GM19455 (cell line): ENCODE data around the gene MAPK14.

ENCODE experiments used
- ATAC-seq: cut with Tn5 transposase; IDR thresholded peaks from one replicate; pipeline ENCODE4 v1.9.1; 2021; ENCODE audit not compliant: unreplicated experiment

The MAPK14 gene

DNA sequence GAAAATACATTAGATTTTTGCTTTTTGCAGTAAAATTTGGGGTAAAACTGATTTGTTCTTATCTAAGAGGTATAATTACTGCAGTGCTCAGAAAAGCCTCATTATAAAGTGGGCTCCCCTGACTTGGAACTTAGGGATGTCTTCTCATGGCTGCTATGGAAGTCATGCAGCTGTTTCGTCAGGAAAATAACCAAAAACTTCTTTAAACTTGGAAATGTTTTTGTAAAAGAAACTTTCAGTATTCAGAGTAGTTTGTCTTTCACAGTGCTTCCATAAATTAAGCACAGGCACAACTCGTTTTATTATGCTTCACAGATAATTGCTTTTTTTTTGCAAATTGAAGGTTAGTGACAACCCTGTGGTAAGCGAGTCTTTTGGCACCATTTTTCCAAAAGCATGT is 6.8 kb downstream of the MAPK14 start:
- no peak for ATAC-seq

DNA sequence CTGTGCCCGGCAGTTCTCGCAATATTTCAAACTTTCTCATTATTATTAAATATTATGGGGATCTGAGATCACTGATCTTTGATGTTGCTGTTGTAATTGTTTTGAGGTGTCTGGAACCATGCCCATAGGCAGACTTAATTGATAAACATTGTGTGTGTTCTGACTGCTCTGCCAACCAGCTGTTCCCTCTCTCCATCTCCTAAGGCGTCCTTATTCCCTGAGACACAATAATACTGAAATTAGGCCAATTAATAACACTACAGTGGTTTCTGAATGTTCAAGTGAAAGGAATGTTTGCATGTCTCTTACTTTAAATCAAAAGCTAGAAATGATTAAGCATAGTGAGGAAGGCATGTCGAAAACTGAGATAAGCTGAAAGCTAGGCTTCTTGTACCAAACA is 7.6 kb downstream of the MAPK14 start:
- no peak for ATAC-seq

DNA sequence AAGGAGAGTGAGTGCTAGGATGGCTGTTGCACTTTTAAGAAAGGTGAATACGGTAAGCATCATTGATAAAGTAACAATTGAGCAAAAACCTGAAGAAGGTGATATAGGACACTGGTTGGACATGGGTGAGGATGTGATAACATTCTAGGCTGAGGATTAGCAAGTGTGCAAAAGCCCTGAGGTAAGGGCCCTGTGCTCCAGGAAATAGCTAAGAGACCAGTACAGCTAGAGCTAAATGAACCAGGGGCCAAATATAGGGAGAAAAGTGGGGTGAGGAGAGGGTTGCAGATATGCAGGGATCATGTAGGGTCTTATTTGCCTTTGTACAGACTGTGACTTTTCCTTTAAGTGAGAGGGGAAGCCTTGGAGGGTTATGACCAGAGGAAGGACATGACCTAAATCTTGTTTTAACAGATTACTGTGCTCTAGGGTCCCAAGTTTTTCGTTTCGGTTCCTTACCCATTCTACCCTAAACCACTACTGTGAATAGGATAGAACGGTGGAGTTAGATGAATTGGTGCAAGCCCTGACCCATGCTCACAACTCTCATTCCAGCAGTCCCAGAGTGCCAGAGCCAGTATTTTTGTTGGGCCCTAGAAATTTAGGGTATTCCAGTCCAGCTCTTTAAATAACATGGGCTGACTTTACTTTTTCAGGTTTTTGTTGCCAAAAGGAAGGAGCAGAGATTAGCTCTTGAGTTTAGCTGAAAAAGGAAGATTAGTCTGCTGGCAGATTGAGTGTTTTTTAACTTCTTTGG is 10.7 kb downstream of the MAPK14 start:
- no peak for ATAC-seq

DNA sequence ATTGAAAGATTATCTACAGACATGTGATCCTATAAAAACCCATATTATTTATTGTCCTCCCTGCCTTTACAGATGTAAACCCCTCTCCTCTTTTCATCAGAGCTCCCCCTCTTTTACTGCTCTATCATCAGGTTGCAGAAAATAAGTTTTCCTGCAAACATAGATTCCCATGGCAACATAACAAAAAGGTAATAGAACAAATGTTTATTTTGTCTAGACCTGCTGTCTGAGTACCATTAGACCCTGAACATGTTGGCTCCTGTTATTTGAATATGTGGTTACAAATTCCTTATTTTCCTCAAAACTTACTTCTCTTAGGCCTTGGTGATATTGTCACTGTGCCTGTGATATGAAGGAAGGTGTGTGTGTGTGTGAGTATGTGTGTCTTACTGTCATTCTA is 11.5 kb downstream of the MAPK14 start:
- no peak for ATAC-seq

DNA sequence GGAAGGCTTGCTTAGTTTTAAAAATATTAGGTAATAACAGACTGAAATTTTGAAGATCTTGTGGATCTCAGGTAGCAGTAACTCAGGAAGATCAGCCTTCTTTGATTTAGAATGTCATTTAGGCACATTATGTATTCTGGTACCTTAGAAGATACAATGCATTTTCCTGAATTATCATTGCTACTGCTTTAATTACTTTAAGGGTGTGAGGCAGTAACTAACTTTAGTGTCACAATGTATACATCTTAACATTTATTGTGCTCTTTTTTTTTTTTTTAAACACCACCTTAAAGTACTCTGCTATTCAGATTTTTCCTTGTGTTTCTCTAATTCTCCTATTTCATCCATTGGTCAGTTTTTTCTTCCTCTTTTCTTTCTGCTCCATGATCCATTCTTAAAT is 13.3 kb downstream of the MAPK14 start:
- ATAC-seq, result no peak

DNA sequence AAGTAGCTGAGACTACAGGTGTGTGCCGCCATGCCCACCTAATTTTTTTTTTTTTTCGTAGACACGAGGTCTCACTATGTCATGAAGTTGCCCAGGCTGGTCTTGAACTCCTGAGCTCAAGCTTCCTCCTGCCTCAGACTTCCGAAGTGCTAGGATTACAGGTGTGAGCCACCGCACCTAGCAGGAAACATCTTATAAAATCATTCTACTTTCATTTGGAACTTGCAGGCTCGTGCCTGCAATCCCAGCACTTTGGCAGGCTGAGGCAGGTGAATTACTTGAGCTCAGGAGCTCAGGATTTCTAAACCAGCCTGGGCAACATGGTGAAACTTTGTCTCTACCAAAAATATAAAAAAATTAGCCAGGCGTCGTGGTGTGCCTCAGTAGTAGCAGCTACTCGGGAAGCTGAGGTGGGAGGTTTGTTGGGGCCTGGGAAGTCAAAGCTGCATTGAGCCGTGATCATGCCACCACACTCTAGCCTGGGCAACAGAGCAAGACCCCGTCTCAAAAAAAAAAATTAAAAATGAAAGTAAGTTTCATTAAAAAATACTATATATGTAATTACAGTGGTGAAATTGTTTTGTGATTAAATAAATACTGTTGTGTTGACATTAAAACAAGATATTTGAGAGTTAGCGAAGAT is 15.1 kb downstream of the MAPK14 start:
- ATAC-seq, result no peak

DNA sequence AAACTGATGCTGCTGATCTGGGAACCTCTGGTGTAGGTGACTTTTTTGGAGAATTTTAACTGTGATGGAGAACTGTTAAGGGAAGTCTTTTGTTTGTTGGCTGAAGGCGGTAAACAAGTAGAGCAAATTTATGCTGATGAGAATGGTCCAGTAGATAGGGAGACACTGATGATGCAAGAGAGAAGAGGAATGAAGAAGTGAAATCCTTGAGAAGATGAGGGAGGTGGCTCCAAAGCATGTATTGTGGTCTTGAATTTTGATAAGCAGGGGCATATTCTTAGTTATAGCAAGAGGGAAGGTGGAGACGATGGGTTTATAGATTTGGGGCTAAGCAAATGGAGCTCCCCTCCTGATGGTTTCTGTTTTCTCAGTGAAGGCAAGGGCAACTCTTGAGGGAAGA is 22.0 kb downstream of the MAPK14 start:
- no peak for ATAC-seq

DNA sequence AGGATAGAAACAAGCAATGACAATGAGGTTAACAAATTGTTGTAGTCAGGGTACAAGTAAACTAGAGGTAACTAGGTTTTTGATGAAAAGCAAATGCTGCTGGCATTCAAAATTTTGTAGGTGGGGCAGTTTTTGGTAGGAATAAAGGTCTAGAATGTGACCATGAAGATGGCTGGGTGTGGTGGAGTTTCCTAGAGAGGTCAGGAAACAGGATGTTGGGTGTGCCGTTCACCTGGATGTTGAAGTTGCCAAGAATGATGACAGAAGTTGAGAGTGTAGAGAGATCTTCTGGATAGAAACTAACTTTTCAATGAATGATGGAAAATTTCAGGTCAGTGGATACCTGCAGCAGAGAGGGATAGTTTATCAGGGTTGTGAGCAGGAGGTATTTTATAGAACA is 22.7 kb downstream of the MAPK14 start:
- no peak for ATAC-seq

DNA sequence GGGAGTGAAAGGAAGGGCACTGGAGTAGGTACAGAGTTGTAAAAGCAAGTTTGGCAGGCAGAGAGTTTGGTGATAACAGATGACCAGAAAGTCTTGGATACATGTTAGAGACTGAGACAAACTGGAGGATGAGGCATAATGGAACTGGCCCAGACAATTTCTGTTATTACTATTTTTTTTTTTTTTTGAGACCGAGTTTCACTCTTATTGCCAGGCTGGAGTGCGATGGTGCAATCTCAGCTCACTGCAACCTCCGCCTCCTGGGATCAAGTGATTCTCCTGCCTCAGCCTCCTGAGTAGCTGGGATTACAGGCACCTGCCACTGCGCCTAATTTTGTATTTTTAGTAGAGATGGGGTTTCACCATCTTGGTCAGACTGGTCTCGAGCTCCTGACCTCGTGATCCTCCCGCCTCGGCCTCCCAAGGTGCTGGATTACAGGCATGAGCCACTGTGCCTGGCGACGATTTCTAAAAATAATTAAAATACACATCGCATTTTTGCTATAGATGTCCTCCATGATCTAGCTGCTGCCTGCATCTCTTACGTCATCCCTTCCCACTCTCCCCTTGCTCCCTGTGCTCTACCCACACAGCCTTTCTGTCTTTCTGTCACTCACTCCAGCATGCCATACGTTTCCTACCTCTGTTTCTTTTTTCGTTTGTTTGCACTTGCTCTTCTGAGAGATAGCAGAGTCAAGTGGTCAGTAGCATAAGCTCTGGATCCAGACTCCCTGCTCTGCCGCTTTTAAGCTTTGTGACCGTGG is 23.5 kb downstream of the MAPK14 start:
- ATAC-seq, result no peak

DNA sequence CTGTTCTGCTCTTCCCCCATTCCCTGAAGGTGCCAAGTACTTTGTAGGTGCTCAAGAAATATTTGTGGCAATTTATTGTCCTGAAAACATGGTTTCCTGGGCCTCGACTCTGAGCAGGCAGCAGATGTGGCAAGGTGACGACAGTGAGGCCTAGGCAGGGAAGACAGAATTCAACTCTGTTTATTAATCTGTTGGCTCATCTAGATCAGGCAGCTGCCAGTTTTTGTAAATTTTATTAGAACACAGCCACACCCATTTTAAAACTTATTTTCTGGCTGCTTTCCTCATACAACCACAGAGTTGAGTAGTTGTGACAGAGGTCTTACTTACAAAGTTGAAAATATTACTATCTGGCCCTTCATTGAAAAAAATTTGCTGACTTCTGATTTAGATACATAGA is 24.5 kb downstream of the MAPK14 start:
- ATAC-seq, result no peak

DNA sequence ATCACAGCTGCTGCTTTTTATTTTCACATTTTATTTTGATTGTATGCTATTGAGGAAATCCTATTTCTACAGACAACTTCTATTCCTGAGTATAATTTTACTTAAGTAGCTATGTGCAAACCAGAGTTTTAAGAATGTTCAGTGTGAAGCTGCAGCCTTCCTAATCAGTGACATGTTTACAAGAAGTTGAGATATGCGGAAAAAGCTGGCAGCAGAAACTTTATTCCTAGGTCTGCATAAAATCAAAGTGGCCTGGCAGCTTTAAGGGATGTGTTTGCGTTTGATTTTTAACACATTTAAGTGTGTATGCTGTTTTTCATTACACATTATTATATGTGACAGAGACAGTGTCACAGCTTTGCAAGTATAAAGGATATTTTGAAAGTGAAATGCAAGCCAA is 26.3 kb downstream of the MAPK14 start:
- ATAC-seq, result no peak

DNA sequence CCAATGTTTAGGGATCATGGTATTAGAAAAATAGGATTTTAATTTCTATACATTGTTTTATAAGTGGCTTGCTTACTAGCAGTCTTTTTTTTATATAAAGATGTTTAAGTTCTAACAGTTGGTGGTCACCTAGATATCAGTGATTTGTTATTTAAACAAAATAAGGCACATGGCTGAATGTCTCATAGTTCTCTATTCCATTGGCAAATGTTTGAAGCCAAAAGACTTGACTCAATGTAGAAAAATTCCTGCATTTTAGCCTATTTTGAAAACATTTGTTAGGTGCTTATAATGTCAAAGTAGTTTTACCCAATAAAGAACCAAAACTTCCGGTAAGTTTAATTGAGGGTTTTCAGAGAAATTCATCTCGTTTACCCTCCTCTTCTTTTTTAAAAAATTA is 26.8 kb downstream of the MAPK14 start:
- ATAC-seq, result no peak

DNA sequence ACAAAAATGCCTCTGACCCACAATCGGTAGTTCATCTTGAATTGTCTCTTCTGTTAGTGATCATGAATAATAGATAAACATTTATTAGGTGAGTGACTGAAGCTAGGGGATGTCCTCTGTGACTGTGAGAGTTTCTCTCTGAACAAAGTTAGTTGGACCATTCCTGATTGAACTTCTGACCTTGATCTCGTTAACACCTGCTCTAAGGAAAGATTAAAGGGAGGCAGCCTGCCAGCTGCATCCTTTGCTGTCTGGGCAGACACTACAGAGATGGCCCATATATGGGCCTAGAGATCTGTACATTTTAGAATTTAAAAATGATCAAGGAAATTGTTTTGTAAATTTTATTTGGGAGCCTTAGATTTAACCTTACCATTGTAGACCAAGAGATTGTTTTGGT is 27.3 kb downstream of the MAPK14 start:
- ATAC-seq, result no peak

DNA sequence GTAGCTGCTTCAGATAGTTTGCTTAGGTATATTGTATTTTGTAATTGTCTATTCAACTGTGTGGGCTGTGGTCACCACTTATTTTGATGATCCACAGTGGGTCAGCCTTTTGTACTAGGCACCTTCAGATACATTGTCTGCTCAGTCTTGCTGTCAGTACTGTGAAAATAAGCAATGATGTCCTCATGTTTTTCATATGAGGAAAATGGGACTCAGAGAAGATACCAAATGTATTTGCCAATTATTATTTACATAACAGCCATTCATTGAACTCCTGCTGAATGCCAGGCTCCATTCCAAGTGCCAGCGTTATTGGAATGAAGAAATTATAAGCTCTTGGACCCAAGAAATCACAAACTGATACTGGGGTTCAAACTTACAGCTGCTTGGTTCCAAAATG is 28.6 kb downstream of the MAPK14 start:
- no peak for ATAC-seq

DNA sequence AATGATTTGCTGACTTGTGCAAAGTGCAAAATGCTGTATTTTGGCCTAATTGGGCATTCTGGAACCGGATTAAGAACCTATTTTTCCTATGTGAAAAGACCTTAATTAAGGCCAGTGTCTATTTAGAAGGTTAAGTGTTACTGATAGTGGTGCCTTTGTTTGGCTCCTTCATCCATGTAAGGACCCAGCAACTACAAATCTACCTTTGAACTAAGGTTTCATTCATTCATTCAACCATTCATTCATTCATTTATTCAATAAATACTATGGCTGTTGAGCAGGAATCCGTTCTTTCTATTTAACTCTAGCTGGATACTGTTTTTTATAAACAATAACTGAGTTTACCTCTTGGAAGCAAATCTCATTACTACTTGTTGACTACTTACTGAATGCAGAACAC is 33.6 kb downstream of the MAPK14 start:
- no peak for ATAC-seq

DNA sequence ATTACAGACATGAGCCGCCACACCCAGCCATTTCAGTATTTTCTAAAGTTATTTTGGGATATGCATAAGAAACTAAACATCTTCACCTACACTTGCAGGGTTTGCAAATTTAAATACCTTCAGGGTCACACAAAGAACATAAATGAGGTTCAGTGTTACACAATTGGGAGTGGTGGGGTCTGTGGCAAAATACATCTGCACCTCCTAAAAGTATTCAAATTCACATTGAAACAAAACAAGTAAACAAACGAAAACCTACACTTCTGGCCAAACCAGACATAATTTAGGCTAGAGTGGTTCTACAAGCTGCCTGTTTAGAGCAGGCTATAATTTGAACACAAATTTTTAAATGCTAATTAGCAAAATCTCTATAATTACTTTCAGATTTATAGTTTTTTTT is 34.6 kb downstream of the MAPK14 start:
- no peak for ATAC-seq

DNA sequence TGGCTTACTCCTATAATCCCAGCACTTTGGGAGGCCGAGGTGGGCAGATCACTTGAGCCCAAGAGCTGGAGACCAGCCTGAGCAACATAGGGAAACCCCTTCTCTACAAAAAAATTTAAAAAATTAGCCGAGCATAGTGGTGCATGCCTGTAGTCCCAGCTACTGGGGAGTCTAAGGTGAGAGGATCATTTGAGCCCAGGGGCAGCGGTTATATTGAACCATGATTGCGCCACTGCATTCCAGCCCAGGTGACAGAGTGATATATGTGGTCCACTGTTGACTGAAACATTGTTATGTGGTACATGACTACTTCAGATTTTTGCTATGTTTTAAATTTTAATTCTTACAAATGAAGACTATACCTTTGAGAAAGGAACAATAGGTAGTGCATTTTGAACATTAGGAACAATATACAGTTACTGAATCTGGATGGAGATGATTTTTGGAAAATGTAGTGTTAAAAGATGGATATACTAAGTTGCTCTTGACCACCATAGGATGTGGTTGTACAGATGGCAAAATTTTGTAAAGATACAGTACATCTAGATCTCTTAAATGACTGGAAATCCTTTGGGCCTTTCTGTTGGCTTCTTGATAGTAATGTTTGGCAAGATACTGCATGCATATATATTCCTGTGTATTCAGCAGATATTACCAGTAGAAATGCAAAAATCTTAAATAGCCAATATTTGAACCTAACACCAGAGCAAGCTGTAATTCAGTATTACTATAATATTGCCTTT is 35.9 kb downstream of the MAPK14 start:
- ATAC-seq, result no peak

DNA sequence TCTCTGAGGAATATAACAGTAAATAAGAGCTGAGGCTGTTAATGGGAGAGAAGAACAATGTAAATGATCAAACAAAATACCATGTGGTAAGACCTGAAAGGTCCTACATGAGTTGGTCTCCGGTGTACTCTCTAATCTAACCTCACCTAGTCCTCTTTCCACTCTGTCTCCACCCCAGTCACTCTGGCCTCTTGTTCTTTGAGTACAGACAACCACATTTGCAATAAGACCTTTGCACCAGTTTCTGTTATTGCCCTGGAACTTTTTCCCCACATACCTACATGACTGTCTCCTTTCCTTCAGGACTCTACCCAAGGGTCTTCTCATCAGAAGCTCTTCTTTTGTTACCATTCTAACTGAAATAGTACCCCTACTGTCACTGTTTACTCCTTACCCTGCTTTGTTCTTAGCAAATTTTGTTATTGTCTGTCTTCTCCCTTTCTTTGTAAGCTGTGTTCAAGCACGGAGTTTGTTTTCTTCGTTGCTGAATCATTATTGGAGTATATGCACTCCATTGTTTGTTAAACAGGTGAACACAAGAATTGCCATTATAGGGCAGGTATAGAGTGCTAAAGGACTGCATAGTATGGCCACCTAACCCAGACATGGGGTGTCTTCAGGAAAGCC is 37.3 kb downstream of the MAPK14 start:
- ATAC-seq, result no peak

DNA sequence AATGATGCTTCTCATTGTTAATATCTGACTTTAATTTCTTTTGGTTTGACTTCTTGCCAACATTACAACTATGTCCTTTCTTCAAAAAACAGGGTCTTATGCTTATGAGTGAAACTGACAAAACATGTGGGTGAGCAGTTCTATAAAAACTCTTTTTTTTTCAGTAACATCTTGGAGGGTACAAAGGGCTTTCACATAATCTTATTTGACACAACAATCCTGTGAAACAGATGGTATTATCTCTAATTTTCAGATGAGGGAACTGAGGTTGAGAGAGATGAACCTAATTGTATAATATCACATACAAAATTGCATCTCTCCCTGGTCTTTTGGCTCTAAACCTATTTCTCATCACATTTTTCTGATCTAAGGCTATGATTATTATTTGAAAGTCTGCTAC is 38.3 kb downstream of the MAPK14 start:
- ATAC-seq, result no peak

DNA sequence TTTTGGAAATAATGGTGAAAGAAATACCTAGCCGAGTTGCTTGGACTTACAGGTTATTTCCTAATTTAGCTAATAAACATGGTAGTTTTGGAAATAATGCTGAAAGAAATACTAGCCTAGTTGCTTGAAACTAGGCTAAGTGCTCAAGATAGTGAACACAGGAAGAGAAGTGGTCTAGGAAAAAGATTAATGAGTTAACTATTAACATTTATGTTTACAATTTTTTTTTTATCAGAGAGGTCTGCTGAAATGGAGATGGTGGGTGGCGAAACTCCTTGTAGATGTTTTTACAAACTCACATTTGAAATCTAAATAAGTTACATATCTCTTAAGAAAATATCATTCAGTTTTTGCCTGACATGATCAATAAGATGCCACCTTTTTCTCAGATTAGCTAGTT is 39.2 kb downstream of the MAPK14 start:
- no peak for ATAC-seq

DNA sequence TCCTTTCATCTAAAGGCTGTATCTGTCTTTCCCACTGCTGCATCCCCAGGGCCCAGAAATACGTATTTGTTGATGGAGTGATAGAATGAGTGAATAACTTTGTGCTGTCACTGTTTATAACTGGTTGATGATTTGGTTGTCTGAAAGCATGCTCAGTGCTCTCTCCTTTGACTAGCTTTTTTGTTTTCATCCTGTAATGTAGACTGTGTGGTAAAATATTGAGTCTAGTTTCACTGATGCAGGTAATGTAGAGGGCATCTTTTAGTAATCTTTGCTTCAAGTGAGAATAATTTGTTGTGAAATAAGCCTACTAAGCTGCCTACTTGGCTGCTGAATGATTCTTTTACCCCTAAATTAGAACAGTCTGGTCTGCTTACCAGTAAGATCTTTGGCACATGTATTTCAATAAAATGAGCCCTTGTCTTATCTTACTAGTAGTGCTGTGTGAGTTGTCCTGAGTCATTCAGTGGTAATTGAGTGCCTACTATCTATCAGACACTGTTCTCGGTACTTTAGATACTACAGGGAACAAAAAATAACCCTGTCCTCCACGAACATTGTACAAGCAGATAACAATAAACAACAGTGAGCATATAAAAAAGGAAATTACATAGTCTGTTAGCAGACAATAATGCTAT is 39.9 kb downstream of the MAPK14 start:
- no peak for ATAC-seq
